ENCODE data around the gene TAX1BP1.
"Not testable (repeated sequence)": the region's sequence is repeated elsewhere in the genome, so short reads cannot be mapped to it uniquely, and the experiment has no call there.

The TAX1BP1 gene

GRCh38 chr7:27843584-27844305 lies 103.8 kb downstream of the TAX1BP1 start:
- DNase-seq (ENCODE audit: low read depth in 2 of 2): no peak

GRCh38 chr7:27846388-27846787 lies 106.4 kb downstream of the TAX1BP1 start:
- no peak for DNase-seq (ENCODE audit: low read depth in 2 of 2)

- no peak for DNase-seq (ENCODE audit: low read depth in 2 of 2)
Measured at GRCh38 chr7:27850531-27850930, 110.6 kb downstream of the TAX1BP1 start.

GRCh38 chr7:27856703-27857485 lies 116.9 kb downstream of the TAX1BP1 start:
- DNase-seq (ENCODE audit: low read depth in 2 of 2): not testable (repeated sequence)

GRCh38 chr7:27860800-27861199 lies 120.8 kb downstream of the TAX1BP1 start:
- no peak for DNase-seq (ENCODE audit: low read depth in 2 of 2)

GRCh38 chr7:27861747-27862146 lies 121.8 kb downstream of the TAX1BP1 start:
- DNase-seq (ENCODE audit: low read depth in 2 of 2): no peak

- DNase-seq (ENCODE audit: low read depth in 2 of 2): no peak
Measured at GRCh38 chr7:27863880-27864279, 123.9 kb downstream of the TAX1BP1 start.

- DNase-seq (ENCODE audit: low read depth in 2 of 2): no peak
Measured at GRCh38 chr7:27866256-27866655, 126.3 kb downstream of the TAX1BP1 start.

- no peak for DNase-seq (ENCODE audit: low read depth in 2 of 2)
Measured at GRCh38 chr7:27866828-27867672, 127.1 kb downstream of the TAX1BP1 start.

GRCh38 chr7:27868131-27868550 lies 128.2 kb downstream of the TAX1BP1 start:
- no peak for DNase-seq (ENCODE audit: low read depth in 2 of 2)

GRCh38 chr7:27869056-27869455 lies 129.1 kb downstream of the TAX1BP1 start:
- no peak for DNase-seq (ENCODE audit: low read depth in 2 of 2)

GRCh38 chr7:27870595-27870994 lies 130.6 kb downstream of the TAX1BP1 start:
- no peak for DNase-seq (ENCODE audit: low read depth in 2 of 2)

GRCh38 chr7:27871086-27871485 lies 131.1 kb downstream of the TAX1BP1 start:
- DNase-seq (ENCODE audit: low read depth in 2 of 2): no peak

- no peak for DNase-seq (ENCODE audit: low read depth in 2 of 2)
Measured at GRCh38 chr7:27871866-27872265, 131.9 kb downstream of the TAX1BP1 start.

GRCh38 chr7:27872356-27873275 lies 132.7 kb downstream of the TAX1BP1 start:
- DNase-seq (ENCODE audit: low read depth in 2 of 2): no peak

GRCh38 chr7:27873981-27874957 lies 134.3 kb downstream of the TAX1BP1 start:
- DNase-seq (ENCODE audit: low read depth in 2 of 2): no peak

- no peak for DNase-seq (ENCODE audit: low read depth in 2 of 2)
Measured at GRCh38 chr7:27875061-27875460, 135.1 kb downstream of the TAX1BP1 start.

GRCh38 chr7:27875832-27876231 lies 135.9 kb downstream of the TAX1BP1 start:
- no peak for DNase-seq (ENCODE audit: low read depth in 2 of 2)

GRCh38 chr7:27876756-27877155 lies 136.8 kb downstream of the TAX1BP1 start:
- DNase-seq (ENCODE audit: low read depth in 2 of 2): no peak

Data from fibroblast of skin of left biceps (primary cell).